ENCODE results near the gene UPB1.

The UPB1 gene

GRCh38 chr22:24540470-24540869 is 45.3 kb downstream of the UPB1 start:
- DNase-seq (ENCODE audit: low read depth): no peak
- no peak for TF ChIP-seq CTCF (IDR thresholded peaks at IDR 0.05; ENCODE audit: insufficient read depth, low read depth, low read length, missing control alignments)
- no peak overlapping the region for H3K4me3 ChIP-seq (ENCODE audit: low read length)

- TF ChIP-seq CTCF (IDR thresholded peaks at IDR 0.05; ENCODE audit: insufficient read depth, low read depth, low read length, missing control alignments): no peak
- H3K4me3 ChIP-seq (ENCODE audit: low read length): no peak overlapping the region
- no peak for DNase-seq (ENCODE audit: low read depth)
Observed at GRCh38 chr22:24541681-24542515, 46.8 kb downstream of the UPB1 start.

GRCh38 chr22:24542641-24543040 is 47.5 kb downstream of the UPB1 start:
- DNase-seq (ENCODE audit: low read depth): no peak
- TF ChIP-seq CTCF (IDR thresholded peaks at IDR 0.05; ENCODE audit: insufficient read depth, low read depth, low read length, missing control alignments): no peak
- no peak overlapping the region for H3K4me3 ChIP-seq (ENCODE audit: low read length)

- H3K4me3 ChIP-seq (ENCODE audit: low read length): no peak overlapping the region
- TF ChIP-seq CTCF (IDR thresholded peaks at IDR 0.05; ENCODE audit: insufficient read depth, low read depth, low read length, missing control alignments): no peak
- no peak for DNase-seq (ENCODE audit: low read depth)
Observed at GRCh38 chr22:24543185-24543601, 48.1 kb downstream of the UPB1 start.

- no peak overlapping the region for H3K4me3 ChIP-seq (ENCODE audit: low read length)
- DNase-seq (ENCODE audit: low read depth): no peak
- no peak for TF ChIP-seq CTCF (IDR thresholded peaks at IDR 0.05; ENCODE audit: insufficient read depth, low read depth, low read length, missing control alignments)
Observed at GRCh38 chr22:24543679-24544243, 48.6 kb downstream of the UPB1 start.

GRCh38 chr22:24548812-24549211 is 53.7 kb downstream of the UPB1 start:
- no peak overlapping the region for H3K4me3 ChIP-seq (ENCODE audit: low read length)
- TF ChIP-seq CTCF (IDR thresholded peaks at IDR 0.05; ENCODE audit: insufficient read depth, low read depth, low read length, missing control alignments): no peak
- DNase-seq (ENCODE audit: low read depth): no peak

Measured in epithelial cell of esophagus (primary cell).